ENCODE data around the gene PPP1R36.
"Not testable (repeated sequence)": the region's sequence is repeated elsewhere in the genome, so short reads cannot be mapped to it uniquely, and the experiment has no call there.

Gene PPP1R36

DNA sequence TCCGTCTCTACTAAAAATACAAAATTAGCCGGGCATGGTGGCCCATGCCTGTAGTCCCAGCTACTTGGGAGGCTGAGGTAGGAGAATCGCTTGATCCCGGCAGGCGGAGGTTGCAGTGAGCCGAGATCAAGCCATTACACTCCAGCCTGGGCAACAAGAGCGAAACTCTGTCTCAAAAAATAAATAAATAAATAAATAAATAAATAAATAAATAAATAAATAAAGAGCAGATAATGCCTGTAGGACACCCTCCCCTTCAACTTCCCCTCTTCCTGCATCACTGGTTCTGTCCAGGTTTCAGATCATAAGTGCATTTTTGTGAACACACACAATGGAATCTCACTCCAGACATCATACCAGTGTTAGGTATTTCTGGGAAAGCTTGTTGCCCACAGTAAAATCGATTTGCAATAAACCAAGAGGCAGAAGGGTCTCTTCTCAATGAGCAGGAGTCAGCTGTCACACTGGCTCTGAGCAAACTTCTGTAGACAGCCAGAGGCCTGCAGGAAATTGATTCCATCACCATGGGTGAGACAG, 68.2 kb downstream of the PPP1R36 start:
- DNase-seq, result not testable (repeated sequence)

GRCh38 chr14:64620910-64621309, 71.1 kb downstream of the PPP1R36 start:
- DNase-seq, result no peak

- DNase-seq, result no peak
These were observed 73.9 kb downstream of the PPP1R36 start for GRCh38 chr14:64623554-64624165.

DNA sequence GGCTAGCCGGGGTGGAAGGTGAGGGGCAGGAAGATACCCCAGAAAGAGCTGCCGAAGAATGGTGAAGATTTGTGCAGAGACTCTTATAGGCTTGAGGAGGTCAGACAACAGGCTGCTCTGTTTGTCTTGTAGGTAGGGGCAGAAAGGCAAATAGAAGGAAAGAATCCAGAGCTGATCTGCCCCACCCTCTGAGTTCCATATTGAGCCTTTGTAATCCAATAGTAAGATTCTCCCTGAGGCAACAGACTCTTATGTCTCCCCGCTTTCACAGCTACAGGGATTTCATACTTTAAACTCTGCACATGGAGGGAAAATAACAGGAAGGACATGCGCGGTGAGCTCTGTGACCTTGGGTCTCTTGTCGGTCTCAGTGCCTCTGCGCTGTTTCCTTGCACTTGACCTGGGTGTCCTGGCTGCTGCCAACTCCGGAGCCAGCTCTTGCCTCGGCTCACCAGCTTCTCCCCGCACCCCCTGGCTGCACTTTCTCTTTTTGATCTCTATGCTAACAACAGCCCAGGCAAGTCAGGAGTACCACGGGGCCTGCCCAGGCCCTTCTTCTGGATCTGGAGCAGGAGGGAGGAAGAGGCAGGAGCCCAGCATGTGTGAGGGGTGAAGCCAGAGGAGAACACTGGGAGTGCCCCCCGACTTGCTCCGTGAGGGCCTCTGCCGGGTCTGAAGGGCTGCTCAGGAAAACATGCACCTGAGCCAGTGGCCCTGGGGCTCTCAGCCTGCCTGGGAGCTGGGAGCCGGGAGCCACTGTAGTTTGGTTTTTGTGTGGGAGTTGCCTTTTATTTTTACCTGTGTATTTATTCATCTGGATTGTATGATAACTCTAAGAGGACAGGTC, 75.8 kb downstream of the PPP1R36 start:
- DNase-seq, result no peak

- no peak for DNase-seq
These were observed 79.2 kb downstream of the PPP1R36 start for GRCh38 chr14:64628940-64629408.

DNA sequence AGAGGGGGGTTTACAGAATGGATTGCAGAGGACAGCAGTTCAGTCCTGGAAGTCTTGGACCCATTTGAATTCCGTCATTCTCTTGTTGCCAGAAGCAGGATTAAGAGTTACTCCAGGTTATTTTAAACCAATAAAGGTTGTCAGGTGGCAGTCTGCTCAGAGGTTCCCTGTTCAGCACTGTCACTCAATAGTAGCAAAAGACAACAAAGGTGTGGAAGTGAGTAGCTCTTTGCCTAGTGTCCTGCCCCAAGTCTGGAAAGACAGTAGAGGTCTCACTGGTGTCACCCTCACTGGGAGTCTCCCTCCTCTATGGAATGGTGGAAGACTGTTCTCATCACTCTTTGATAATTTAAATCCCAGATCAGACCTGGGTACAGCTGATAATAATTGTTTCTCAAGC, 81.0 kb downstream of the PPP1R36 start:
- DNase-seq, result no peak

- DNase-seq, result not testable (repeated sequence)
These were observed 81.5 kb downstream of the PPP1R36 start for GRCh38 chr14:64631222-64631621.

- DNase-seq, result no peak
These were observed 82.3 kb downstream of the PPP1R36 start for GRCh38 chr14:64632056-64632455.

DNA sequence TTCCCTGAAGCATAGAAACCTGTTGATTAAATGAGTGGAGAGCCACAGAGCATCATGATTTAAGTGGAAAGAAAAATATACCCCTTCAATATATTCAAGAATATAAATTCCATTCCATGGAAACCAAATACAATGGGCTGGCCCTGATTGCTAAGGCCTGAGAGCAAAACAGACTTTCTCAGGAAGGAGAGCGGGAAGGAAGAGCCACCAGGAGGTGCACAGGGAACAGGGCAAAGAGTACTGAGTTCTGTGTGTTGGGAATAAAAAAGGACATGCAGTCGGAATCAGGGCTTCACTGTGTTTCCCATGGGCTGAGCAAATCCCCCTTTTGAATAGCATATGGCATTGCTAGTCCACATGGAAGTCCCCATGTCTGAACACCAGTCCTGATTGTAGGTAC, 84.8 kb downstream of the PPP1R36 start:
- no peak for DNase-seq

- peak; percentile 59 for DNase-seq
These were observed 86.6 kb downstream of the PPP1R36 start for GRCh38 chr14:64636208-64636979.

GRCh38 chr14:64636980-64637429, 87.2 kb downstream of the PPP1R36 start:
- no peak for DNase-seq

GRCh38 chr14:64637735-64638473, 88.1 kb downstream of the PPP1R36 start:
- DNase-seq, result no peak

DNA sequence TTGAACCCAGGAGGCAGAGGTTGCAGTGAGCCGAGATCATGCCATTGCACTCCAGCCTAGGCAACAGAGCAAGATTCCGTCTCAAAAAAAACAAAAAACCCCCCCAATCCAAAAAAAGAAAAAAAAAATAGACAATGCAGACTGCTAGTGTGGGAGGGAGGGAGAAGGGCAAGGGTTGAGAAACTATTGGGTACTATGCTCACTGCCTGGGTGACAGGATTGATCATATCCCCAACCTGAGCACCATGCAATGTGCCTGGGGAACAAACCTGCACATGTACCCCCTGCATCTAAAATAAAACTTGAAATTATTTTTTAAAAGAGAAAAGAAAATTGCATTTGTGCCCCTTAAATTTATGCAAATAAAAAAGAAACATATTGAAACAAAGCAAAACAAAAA, 88.9 kb downstream of the PPP1R36 start:
- no peak for DNase-seq
